Fibroblast of the aortic adventitia (primary cell): Measurements from ENCODE around the gene DTYMK. TPM values are rescaled to one million over a fixed set of nuclear protein-coding genes. Genes with fewer than 3 reads are reported as not detected.

Experiments
- DNase-seq: peaks from one replicate; pipeline ENCODE4 v3.0.0-alpha.2; 2010; ENCODE audit warnings: low read depth
- H3K4me3 ChIP-seq: 2 replicates; pipeline ENCODE4 v1.5.1; 2011; ENCODE audit warnings: low read depth, mild to moderate bottlenecking, control low read depth, low read length, moderate library complexity
- CTCF ChIP-seq: IDR thresholded peaks from 2 replicates; pipeline ENCODE4 v1.5.1; 2011; ENCODE audit warnings: mild to moderate bottlenecking, low read length, control low read depth, inconsistent platforms; ENCODE audit not compliant: insufficient read depth
- total RNA-seq: library from RNA; depleted of rRNA; stranded (reverse); fragments of >200 nt; gene quantifications from 2 replicates; pipeline ENCODE4 v1.2.3, GENCODE V29; 2012; ENCODE audit warnings: low replicate concordance

DTYMK gene
- total RNA-seq, 1 donor = 41.8 TPM

- DNase-seq = no peak
- TF ChIP-seq CTCF = no peak
- H3K4me3 ChIP-seq = no peak overlapping the region
Observed at GRCh38 chr2:241658296-241658695, 28.3 kb downstream of the DTYMK start.

- no peak overlapping the region for H3K4me3 ChIP-seq
- DNase-seq = no peak
- no peak for TF ChIP-seq CTCF
Observed at GRCh38 chr2:241657786-241658254, 28.8 kb downstream of the DTYMK start.

- no peak for DNase-seq
- no peak overlapping the region for H3K4me3 ChIP-seq
- TF ChIP-seq CTCF = no peak
Observed at GRCh38 chr2:241656190-241656741, 30.3 kb downstream of the DTYMK start.

GRCh38 chr2:241655516-241656189 lies 31.0 kb downstream of the DTYMK start:
- no peak overlapping the region for H3K4me3 ChIP-seq
- TF ChIP-seq CTCF = no peak
- no peak for DNase-seq

- no peak for DNase-seq
- no peak for TF ChIP-seq CTCF
- no peak overlapping the region for H3K4me3 ChIP-seq
Observed at GRCh38 chr2:241654551-241654950, 32.1 kb downstream of the DTYMK start.

GRCh38 chr2:241653210-241653750 lies 33.3 kb downstream of the DTYMK start:
- TF ChIP-seq CTCF = no peak
- no peak overlapping the region for H3K4me3 ChIP-seq
- DNase-seq = no peak
